K562 (cell line): Measurements from ENCODE around the gene GAS2L1. TPM values are rescaled to one million over a fixed set of nuclear protein-coding genes. Genes with fewer than 3 reads are reported as not detected.

Source experiments
- DPF2 ChIP-seq: fragments of 450-650 bp; IDR thresholded peaks from 2 replicates; pipeline ENCODE4 v1.6.1; 2016
- FOS ChIP-seq: IDR thresholded peaks from 3 replicates; pipeline ENCODE4 v1.6.1; 2011; ENCODE audit not compliant: insufficient read length; ENCODE audit errors: extremely low read depth
- FOXJ3 ChIP-seq: sonication (generic); formaldehyde crosslinking; IDR thresholded peaks from 2 replicates; pipeline ENCODE4 v1.4.0; 2020; ENCODE audit warnings: mild to moderate bottlenecking, missing genetic modification reagents
- FOXK2 ChIP-seq, 2 experiments: fragments of 450-650 bp; IDR thresholded peaks in 1 of 2; conservative IDR thresholded peaks in 1 of 2; 2 replicates each; pipeline ENCODE4 v1.6.1; 2016; ENCODE audit warnings: low read depth in 2 of 2, mild to moderate bottlenecking in 1 of 2
- GATAD2A ChIP-seq: fragments of 450-650 bp; IDR thresholded peaks from 2 replicates; pipeline ENCODE4 v1.6.1; 2017
- JUND ChIP-seq, 2 experiments: IDR thresholded peaks; 2 replicates in 1 of 2; 3 replicates in 1 of 2; pipeline ENCODE4 v1.6.1; 2011; ENCODE audit warnings: borderline replicate concordance in 2 of 2, low read depth in 2 of 2, low read length in 2 of 2, improper control_type of control experiment in 1 of 2, missing biosample characterization in 1 of 2, missing genetic modification characterization in 1 of 2, missing genetic modification reagents in 1 of 2
- MAZ ChIP-seq, 2 experiments: fragments of 450-650 bp in 1 of 2; sonication (generic) in 1 of 2; formaldehyde crosslinking; IDR thresholded peaks in 1 of 2; conservative IDR thresholded peaks in 1 of 2; 2 replicates each; pipeline versions ENCODE4 v1.4.0 to v1.5.0; 2020; ENCODE audit warnings: mild to moderate bottlenecking in 1 of 2, missing genetic modification reagents in 1 of 2
- MCM2 ChIP-seq: fragments of 450-650 bp; IDR thresholded peaks from 2 replicates; pipeline ENCODE4 v1.6.1; 2017; ENCODE audit warnings: low read depth, mild to moderate bottlenecking
- MNT ChIP-seq, 2 experiments: fragments of 450-650 bp; conservative IDR thresholded peaks; 2 replicates each; pipeline ENCODE4 v1.6.1; 2017; ENCODE audit warnings: mild to moderate bottlenecking in 2 of 2, moderate library complexity in 2 of 2
- POLR2G ChIP-seq: fragments of 200-400 bp; formaldehyde crosslinking; IDR thresholded peaks from 2 replicates; pipeline ENCODE4 v1.6.1; 2017; ENCODE audit warnings: low read depth, mild to moderate bottlenecking, antibody characterized with exemption, low read length, moderate library complexity
- PRPF4 ChIP-seq: fragments of 200-400 bp; formaldehyde crosslinking; IDR thresholded peaks from one replicate; pipeline ENCODE4 v1.6.1; 2017; ENCODE audit warnings: low read length, low read depth, mild to moderate bottlenecking; ENCODE audit not compliant: insufficient read depth, poor library complexity, severe bottlenecking
- RBFOX2 ChIP-seq: fragments of 200-400 bp; formaldehyde crosslinking; IDR thresholded peaks from 2 replicates; pipeline ENCODE4 v1.6.1; 2017; ENCODE audit warnings: low read depth, mild to moderate bottlenecking, low read length, moderate library complexity
- SMARCE1 ChIP-seq: fragments of 450-650 bp; IDR thresholded peaks from 2 replicates; pipeline ENCODE4 v1.7.1; 2016; ENCODE audit warnings: mild to moderate bottlenecking
- VEZF1 ChIP-seq: fragments of 200-800 bp; sonication (Bioruptor generic); IDR thresholded peaks from 2 replicates; pipeline ENCODE4 v1.6.1; 2017; ENCODE audit warnings: missing genetic modification characterization, missing compliant biosample characterization
- polyA plus RNA-seq, 8 experiments: library from polyadenylated mRNA; depleted of rRNA in 4 of 8; stranded (reverse) in 5 of 8; unstranded in 3 of 8; fragments of >200 nt; fragmentation: Nextera tagmentation in 2 of 8; fragmentation: Illumina TruSeq in 1 of 8; extraction: Ambion mirVana in 2 of 8; extraction: Trizol in 1 of 8; gene quantifications; 2 replicates each; pipeline versions ENCODE4 v1.2.1 to v1.2.3, GENCODE V29; 2011 to 2014; ENCODE audit warnings: inconsistent platforms in 1 of 8, missing spikeins in 1 of 8
- total RNA-seq, 7 experiments: library from RNA; depleted of rRNA in 6 of 7; stranded (reverse); fragments of >200 nt in 6 of 7; fragmentation: Illumina TruSeq in 2 of 7; extraction: Trizol in 2 of 7; gene quantifications; 2 replicates each; pipeline versions ENCODE4 v1.2.1 to v1.2.3, GENCODE V29; 2011 to 2021; ENCODE audit warnings: low replicate concordance in 1 of 7
- TF ChIP-seq, protein P1 (sequence below): sonication (generic); formaldehyde crosslinking; IDR thresholded peaks from 2 replicates; pipeline ENCODE4 v1.8.0; 2022; ENCODE audit warnings: mild to moderate bottlenecking, missing genetic modification reagents
- TF ChIP-seq, protein P2 (sequence below): fragments of 250-450 bp; sonication (Bioruptor Pico); IDR thresholded peaks from 2 replicates; pipeline ENCODE4 v1.9.0; 2021; ENCODE audit warnings: mild to moderate bottlenecking, inconsistent platforms

GAS2L1 gene
- total and polyA plus RNA-seq, 9 of the 15 experiments (the other 6 are each of a cell fraction or from before 2014, with no cell fraction given): 0.56 to 19.7 (median 3.2) TPM

- TF ChIP-seq MAZ (CRISPR knock-in tag; conservative IDR thresholded peaks at IDR 0.05 in 1 of 2, IDR thresholded peaks at IDR 0.05 in 1 of 2) (peak; percentile 61 to 71; a peak in 3 of 4 replicates), RBFOX2 (peak; percentile 14; the same call in 1 of the 2 replicates), MCM2 (no peak), FOXJ3 (CRISPR knock-in tag) (peak; percentile 93), DPF2 (peak; percentile 69; the same call in 1 of the 2 replicates), PRPF4 (no peak), VEZF1 (CRISPR knock-in tag) (peak; percentile 89), FOS (peak; percentile 41), POLR2G (0 out of 2 replicates have a peak, but pooled peaks have one; percentile 4), MNT (conservative IDR thresholded peaks at IDR 0.05) (peak in 1 of 2 experiments; percentile 50; a peak in 1 of 4 replicates), JUND (IDR thresholded peaks at IDR 0.05; ENCODE audit: borderline replicate concordance, low read depth, low read length) (peak; percentile 92), JUND (tag; IDR thresholded peaks at IDR 0.05; ENCODE audit: borderline replicate concordance, low read depth, low read length) (peak; percentile 86; the same call in 1 of the 3 replicates), FOXK2 (conservative IDR thresholded peaks at IDR 0.05 in 1 of 2, IDR thresholded peaks at IDR 0.05 in 1 of 2; ENCODE audit: low read depth in 2 of 2) (peak in 1 of 2 experiments; percentile 34; a peak in 1 of 4 replicates), GATAD2A (no peak), SMARCE1 (0 out of 2 replicates have a peak, but pooled peaks have one; percentile 17)
- TF ChIP-seq, protein P1, sequence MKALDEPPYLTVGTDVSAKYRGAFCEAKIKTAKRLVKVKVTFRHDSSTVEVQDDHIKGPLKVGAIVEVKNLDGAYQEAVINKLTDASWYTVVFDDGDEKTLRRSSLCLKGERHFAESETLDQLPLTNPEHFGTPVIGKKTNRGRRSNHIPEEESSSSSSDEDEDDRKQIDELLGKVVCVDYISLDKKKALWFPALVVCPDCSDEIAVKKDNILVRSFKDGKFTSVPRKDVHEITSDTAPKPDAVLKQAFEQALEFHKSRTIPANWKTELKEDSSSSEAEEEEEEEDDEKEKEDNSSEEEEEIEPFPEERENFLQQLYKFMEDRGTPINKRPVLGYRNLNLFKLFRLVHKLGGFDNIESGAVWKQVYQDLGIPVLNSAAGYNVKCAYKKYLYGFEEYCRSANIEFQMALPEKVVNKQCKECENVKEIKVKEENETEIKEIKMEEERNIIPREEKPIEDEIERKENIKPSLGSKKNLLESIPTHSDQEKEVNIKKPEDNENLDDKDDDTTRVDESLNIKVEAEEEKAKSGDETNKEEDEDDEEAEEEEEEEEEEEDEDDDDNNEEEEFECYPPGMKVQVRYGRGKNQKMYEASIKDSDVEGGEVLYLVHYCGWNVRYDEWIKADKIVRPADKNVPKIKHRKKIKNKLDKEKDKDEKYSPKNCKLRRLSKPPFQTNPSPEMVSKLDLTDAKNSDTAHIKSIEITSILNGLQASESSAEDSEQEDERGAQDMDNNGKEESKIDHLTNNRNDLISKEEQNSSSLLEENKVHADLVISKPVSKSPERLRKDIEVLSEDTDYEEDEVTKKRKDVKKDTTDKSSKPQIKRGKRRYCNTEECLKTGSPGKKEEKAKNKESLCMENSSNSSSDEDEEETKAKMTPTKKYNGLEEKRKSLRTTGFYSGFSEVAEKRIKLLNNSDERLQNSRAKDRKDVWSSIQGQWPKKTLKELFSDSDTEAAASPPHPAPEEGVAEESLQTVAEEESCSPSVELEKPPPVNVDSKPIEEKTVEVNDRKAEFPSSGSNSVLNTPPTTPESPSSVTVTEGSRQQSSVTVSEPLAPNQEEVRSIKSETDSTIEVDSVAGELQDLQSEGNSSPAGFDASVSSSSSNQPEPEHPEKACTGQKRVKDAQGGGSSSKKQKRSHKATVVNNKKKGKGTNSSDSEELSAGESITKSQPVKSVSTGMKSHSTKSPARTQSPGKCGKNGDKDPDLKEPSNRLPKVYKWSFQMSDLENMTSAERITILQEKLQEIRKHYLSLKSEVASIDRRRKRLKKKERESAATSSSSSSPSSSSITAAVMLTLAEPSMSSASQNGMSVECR (CRISPR knock-in tag): peak; percentile 77; the same call in 1 of the 2 replicates
- TF ChIP-seq, protein P2, sequence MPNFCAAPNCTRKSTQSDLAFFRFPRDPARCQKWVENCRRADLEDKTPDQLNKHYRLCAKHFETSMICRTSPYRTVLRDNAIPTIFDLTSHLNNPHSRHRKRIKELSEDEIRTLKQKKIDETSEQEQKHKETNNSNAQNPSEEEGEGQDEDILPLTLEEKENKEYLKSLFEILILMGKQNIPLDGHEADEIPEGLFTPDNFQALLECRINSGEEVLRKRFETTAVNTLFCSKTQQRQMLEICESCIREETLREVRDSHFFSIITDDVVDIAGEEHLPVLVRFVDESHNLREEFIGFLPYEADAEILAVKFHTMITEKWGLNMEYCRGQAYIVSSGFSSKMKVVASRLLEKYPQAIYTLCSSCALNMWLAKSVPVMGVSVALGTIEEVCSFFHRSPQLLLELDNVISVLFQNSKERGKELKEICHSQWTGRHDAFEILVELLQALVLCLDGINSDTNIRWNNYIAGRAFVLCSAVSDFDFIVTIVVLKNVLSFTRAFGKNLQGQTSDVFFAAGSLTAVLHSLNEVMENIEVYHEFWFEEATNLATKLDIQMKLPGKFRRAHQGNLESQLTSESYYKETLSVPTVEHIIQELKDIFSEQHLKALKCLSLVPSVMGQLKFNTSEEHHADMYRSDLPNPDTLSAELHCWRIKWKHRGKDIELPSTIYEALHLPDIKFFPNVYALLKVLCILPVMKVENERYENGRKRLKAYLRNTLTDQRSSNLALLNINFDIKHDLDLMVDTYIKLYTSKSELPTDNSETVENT: no peak
Observed at GRCh38 chr22:29310863-29311339, 4.5 kb downstream of the GAS2L1 start (continued).
